Stimulated activated CD4-positive, alpha-beta T cell treated with anti-CD3 and anti-CD28 coated beads, Interleukin-2, amount 100 ng/mL, for 24 hours (primary cell): ENCODE measurements around the gene SAMM50.

Experiments
- DNase-seq, 2 donors: peaks; one replicate each; pipeline ENCODE4 v3.0.0-alpha.2; 2020

SAMM50 gene

GRCh38 chr22:43955040-43955882, at the start of gene SAMM50:
TSS of gene SAMM50 (plus strand) at chr22:43955442. CDS start at chr22:43955578, 136 bp downstream.
- DNase-seq = peak; percentile 92 to 93

- no peak for DNase-seq
These were observed 49.6 kb upstream of the SAMM50 start for GRCh38 chr22:43905681-43906080.

GRCh38 chr22:43909708-43910107, 45.5 kb upstream of the SAMM50 start:
- DNase-seq = no peak

- DNase-seq = no peak
These were observed 45.0 kb upstream of the SAMM50 start for GRCh38 chr22:43910178-43910695.

GRCh38 chr22:43911351-43911750, 43.9 kb upstream of the SAMM50 start:
- DNase-seq = no peak

GRCh38 chr22:43917521-43917920, 37.7 kb upstream of the SAMM50 start:
- no peak for DNase-seq

- DNase-seq = no peak
These were observed 35.9 kb upstream of the SAMM50 start for GRCh38 chr22:43919106-43919973.

GRCh38 chr22:43921370-43921769, 33.9 kb upstream of the SAMM50 start:
- DNase-seq = no peak

GRCh38 chr22:43922123-43922522, 33.1 kb upstream of the SAMM50 start:
- DNase-seq = no peak

- DNase-seq = peak in 1 of 2 donors; percentile 5
These were observed 32.1 kb upstream of the SAMM50 start for GRCh38 chr22:43923191-43923590.

- peak; percentile 81 to 85 for DNase-seq
These were observed 31.4 kb upstream of the SAMM50 start, which contains the start of gene PNPLA3 for GRCh38 chr22:43923631-43924464. TSS of gene PNPLA3 (plus strand) at chr22:43923805. CDS start at chr22:43923912, 107 bp downstream.

- no peak for DNase-seq
These were observed 30.4 kb upstream of the SAMM50 start for GRCh38 chr22:43924877-43925276.

GRCh38 chr22:43925433-43926348, 29.6 kb upstream of the SAMM50 start:
- DNase-seq = no peak

- no peak for DNase-seq
These were observed 28.9 kb upstream of the SAMM50 start for GRCh38 chr22:43926349-43926710.

GRCh38 chr22:43928468-43928867, 26.8 kb upstream of the SAMM50 start:
- no peak for DNase-seq

GRCh38 chr22:43928908-43929307, 26.3 kb upstream of the SAMM50 start:
- DNase-seq = no peak

GRCh38 chr22:43931771-43932170, 23.5 kb upstream of the SAMM50 start:
- DNase-seq = no peak

- no peak for DNase-seq
These were observed 13.8 kb upstream of the SAMM50 start for GRCh38 chr22:43941449-43941848.

- no peak for DNase-seq
These were observed 10.4 kb upstream of the SAMM50 start for GRCh38 chr22:43944670-43945430.

- peak; percentile 77 to 80 for DNase-seq
These were observed 9.4 kb upstream of the SAMM50 start for GRCh38 chr22:43945632-43946383.
